Thyroid gland (tissue), 4 donors: ENCODE measurements around the gene ALDH3B2. TPM values are rescaled to one million over a fixed set of nuclear protein-coding genes. Genes with fewer than 3 reads are reported as not detected.

ENCODE experiments used
- DNase-seq, 2 donors: peaks; one replicate each; pipeline ENCODE4 v3.0.0-alpha.2; 2019
- H3K27ac ChIP-seq, 3 donors: fragments of 200-600 bp; sonication (generic); 1 replicate in 2 of 3; 2 replicates in 1 of 3; pipeline ENCODE4 v1.5.1; 2016 to 2019; ENCODE audit warnings: mild to moderate bottlenecking in 1 of 3, moderate library complexity in 1 of 3
- H3K27me3 ChIP-seq: fragments of 200-600 bp; sonication (generic); one replicate; pipeline ENCODE4 v1.5.1; 2019
- H3K36me3 ChIP-seq, 2 donors: fragments of 200-600 bp; sonication (generic); one replicate each; pipeline ENCODE4 v1.5.1; 2016 to 2019
- H3K4me1 ChIP-seq, 2 donors: fragments of 200-600 bp; sonication (generic); one replicate each; pipeline ENCODE4 v1.5.1; 2017 to 2019
- H3K4me3 ChIP-seq, 3 donors: fragments of 200-600 bp; sonication (generic); replicated peaks in 1 of 3; 1 replicate in 2 of 3; 2 replicates in 1 of 3; pipeline ENCODE4 v1.5.1; 2016; ENCODE audit warnings: mild to moderate bottlenecking in 1 of 3
- H3K9me3 ChIP-seq: fragments of 200-600 bp; sonication (generic); one replicate; pipeline ENCODE4 v1.5.1; 2017
- POLR2A ChIP-seq, 2 donors: fragments of 450-650 bp; IDR thresholded peaks; one replicate each; pipeline ENCODE4 v1.6.1; 2017; ENCODE audit warnings: antibody characterized with exemption in 2 of 2, mild to moderate bottlenecking in 2 of 2, moderate library complexity in 1 of 2
- WGBS, 2 donors: methylation state at CpG; one replicate each; pipeline ENCODE4 v1.1.5; 2017; 5-methylcytosine and 5-hydroxymethylcytosine counted together
- intact Hi-C: fragments of 100-400 bp; cut with DNase I; formaldehyde crosslinking; loops from one replicate; pipeline ENCODE4 v1.15.1; 2023
- total RNA-seq, 4 donors: library from RNA; depleted of rRNA; stranded (reverse); fragments of >200 nt; gene quantifications; one replicate each; pipeline ENCODE4 v1.2.3, GENCODE V29; 2016
- TF ChIP-seq, protein P1 (sequence below), 6 experiments: fragments of 200-600 bp in 3 of 6; fragments of 450-650 bp in 3 of 6; sonication (generic) in 3 of 6; IDR thresholded peaks; one replicate each; pipeline ENCODE4 v1.5.1; 2016 to 2019; ENCODE audit warnings: antibody characterized with exemption in 6 of 6, mild to moderate bottlenecking in 2 of 6, inconsistent platforms in 1 of 6, moderate library complexity in 1 of 6

Gene ALDH3B2
- total RNA-seq, 4 donors from 2014 or later, result 1.3 TPM; not detected in 3

DNA sequence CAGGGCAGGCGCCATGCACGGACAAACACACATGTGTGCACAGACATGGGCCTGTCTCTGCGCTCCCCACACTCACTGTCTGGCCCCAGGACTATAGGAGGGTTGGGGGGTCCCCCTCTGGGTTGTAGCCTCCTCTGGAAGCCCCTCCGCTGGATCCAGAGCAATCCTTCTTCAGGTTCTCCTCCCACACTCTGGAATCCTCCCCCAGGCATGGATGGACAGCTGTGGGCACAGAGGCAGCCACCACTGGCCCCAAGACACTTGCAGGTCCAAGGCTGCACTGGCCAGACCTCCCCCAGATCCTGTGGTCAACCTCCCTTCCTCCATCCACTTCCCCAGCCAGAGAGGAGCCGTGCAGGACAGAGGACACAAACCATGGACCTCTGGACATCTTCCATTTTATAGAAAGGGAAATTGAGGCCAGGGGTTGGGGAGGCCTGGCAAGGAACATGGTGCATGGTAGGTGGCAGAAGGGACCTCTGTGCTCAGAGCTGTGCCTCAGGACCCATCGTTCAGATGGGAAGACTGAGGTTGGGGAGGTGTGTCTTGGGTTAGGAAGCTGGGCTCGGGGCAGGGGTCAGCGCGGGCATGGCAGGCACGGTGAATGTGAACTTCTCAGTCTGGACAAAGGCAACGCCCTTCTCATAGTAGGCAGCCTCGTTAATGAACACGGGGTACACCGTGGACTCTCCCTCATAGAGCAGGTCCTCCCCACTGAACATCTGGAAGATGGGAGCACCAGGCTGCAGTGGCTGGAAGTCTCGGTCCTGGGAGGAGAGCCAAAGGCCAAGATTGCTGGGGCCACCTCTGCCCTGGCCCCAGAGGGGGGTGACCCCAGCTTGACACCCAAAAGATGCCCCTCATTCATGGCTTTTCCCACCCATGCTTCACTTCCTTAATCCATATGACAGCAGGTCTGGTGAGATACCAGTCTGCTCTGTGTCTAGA, 32.0 kb downstream of the ALDH3B2 start:
- Histone ChIP-seq H3K36me3 (no peaks in the 10 kb centered on the region), H3K4me1 (peaks cover 0 to 2% of the 10 kb centered on the region in 2 donors), H3K9me3 (no peaks in the 10 kb centered on the region), H3K4me3 (no peak overlapping the region), H3K27ac (no peak overlapping the region), H3K27me3 (no peaks in the 10 kb centered on the region)
- intact Hi-C loops, result no loop called here
- DNase-seq, result no peak
- TF ChIP-seq, protein P1, sequence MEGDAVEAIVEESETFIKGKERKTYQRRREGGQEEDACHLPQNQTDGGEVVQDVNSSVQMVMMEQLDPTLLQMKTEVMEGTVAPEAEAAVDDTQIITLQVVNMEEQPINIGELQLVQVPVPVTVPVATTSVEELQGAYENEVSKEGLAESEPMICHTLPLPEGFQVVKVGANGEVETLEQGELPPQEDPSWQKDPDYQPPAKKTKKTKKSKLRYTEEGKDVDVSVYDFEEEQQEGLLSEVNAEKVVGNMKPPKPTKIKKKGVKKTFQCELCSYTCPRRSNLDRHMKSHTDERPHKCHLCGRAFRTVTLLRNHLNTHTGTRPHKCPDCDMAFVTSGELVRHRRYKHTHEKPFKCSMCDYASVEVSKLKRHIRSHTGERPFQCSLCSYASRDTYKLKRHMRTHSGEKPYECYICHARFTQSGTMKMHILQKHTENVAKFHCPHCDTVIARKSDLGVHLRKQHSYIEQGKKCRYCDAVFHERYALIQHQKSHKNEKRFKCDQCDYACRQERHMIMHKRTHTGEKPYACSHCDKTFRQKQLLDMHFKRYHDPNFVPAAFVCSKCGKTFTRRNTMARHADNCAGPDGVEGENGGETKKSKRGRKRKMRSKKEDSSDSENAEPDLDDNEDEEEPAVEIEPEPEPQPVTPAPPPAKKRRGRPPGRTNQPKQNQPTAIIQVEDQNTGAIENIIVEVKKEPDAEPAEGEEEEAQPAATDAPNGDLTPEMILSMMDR (IDR thresholded peaks at IDR 0.05), result no peak
- TF ChIP-seq POLR2A (IDR thresholded peaks at IDR 0.05), result no peak
- WGBS, 2 donors, result 93% methylated on average over 10 to 15 of the region's 15 CpGs

DNA sequence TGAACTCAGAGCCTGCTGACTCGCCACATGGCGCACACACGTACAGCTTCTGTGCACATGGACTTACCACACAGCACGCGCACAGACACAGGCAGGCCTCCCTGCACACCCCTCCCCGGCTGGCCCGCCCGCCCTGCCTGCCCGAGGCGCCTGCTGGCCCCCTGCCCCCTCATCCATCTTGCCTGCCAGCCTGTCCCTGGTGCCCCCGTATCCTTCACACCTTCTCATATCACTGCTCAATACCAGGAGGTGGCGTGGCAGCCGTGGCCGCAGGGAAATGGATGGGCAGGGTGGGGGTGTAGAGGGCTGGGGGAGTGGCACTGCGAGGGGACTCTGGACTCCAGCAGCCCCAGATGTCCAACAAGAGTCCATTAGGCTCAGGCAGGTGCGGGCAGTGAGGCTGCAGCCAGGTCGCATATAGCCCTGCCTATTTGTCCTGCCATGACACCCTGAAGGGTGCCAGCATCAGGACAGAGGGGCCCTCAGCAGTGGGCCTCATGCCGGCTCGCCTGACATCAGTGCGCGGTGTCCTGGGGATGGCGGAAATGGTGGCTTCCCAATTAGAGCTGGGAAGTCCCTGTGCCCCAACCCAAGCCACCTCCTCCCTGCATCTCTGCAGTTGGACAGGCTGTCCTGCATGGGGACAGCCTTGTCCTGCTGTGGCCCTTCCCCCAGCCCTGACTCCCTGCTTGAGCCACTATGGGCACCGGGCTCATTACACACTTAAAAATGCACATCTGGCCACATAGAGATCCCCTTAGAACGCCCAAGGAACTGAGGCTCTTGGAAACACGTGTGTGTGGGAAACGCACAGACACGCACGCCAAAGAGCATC, 32.9 kb downstream of the ALDH3B2 start:
- Histone ChIP-seq H3K27me3 (no peaks in the 10 kb centered on the region), H3K4me1 (no peaks in the 10 kb centered on the region), H3K9me3 (no peaks in the 10 kb centered on the region), H3K36me3 (no peaks in the 10 kb centered on the region), H3K4me3 (no peak overlapping the region), H3K27ac (no peak overlapping the region)
- intact Hi-C loops, result no loop called here
- DNase-seq, result no peak
- WGBS, 2 donors, result 85 to 86% methylated on average over 20 to 24 of the region's 28 CpGs
- TF ChIP-seq, protein P1 (IDR thresholded peaks at IDR 0.05), result no peak
- TF ChIP-seq POLR2A (IDR thresholded peaks at IDR 0.05), result no peak

DNA sequence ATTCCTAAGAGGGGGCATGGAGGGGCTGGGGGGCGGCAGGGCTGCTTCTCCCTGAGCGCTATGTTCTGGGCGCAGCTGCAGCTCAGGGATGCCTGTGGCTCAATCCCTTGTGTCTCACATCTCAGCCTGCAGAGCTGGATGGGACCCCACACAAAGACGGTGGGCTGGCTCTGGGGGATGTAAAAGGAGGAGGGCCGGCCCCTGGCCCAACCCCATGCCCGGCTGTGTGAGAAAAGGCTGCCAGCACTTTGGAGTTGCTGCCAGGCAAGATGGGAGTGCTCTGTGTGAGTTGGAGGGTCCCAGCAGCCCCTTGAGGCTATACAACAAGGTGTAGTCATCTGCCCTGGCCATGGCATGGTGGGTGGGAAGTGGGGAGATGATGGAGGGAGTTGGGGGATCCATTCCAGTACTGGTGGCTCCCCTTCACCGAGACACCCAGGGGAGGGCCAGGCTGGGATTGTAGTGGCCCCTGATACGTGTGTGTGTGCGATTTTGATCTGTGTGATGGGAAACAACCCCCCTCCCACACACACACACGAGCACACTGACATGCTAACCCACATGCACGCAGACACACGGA, 33.6 kb downstream of the ALDH3B2 start:
- H3K36me3 ChIP-seq, result no peaks in the 10 kb centered on the region
- H3K4me3 ChIP-seq, result no peak overlapping the region
- no peaks in the 10 kb centered on the region for H3K27me3 ChIP-seq
- intact Hi-C loops, result no loop called here
- H3K4me1 ChIP-seq, result no peaks in the 10 kb centered on the region
- no peak overlapping the region for H3K27ac ChIP-seq
- TF ChIP-seq, protein P1 (IDR thresholded peaks at IDR 0.05), result no peak
- no peak for TF ChIP-seq POLR2A (IDR thresholded peaks at IDR 0.05)
- no peak for DNase-seq
- no peaks in the 10 kb centered on the region for H3K9me3 ChIP-seq
- WGBS, 2 donors, result 87% methylated on average over 10 to 12 of the region's 12 CpGs

DNA sequence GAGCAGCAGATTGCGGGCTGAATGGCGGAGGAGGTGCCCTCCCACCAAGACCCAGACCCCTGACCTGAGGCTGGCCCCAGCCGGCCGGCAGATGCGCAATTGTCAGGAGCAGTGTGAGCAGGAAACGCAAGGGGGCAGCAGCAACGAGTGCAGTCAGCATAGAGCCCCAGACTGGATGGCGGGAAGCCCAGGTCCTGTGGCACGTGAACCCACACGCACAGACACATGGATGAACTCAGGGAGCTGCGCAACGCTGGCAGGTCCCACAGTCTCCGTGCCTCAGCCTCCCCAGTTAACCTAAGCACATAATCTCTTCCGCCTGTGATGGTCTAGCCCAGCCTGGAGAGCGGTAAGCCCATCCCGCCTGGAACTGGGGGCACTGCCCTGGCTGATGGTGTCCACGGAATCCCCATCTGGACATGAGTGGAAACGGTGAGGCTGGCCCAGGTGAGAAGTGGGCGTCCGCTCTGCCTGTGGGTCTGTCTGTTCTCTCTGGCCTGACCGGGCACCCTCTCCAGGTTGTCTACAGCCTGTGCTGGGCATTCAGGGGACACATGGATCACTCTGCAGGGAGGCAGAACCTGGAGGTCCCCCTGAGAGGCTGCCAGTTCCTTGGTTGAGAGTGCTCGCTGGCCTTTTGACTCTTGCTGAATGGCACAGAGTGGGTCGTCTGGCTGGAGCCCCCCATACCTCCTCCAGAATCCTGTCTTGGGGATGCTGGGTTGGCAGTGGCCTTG, 34.2 kb downstream of the ALDH3B2 start:
- Histone ChIP-seq H3K27me3 (no peaks in the 10 kb centered on the region), H3K4me3 (no peak overlapping the region), H3K36me3 (no peaks in the 10 kb centered on the region), H3K4me1 (no peaks in the 10 kb centered on the region), H3K9me3 (no peaks in the 10 kb centered on the region), H3K27ac (no peak overlapping the region)
- intact Hi-C loops, result no loop called here
- TF ChIP-seq, protein P1 (IDR thresholded peaks at IDR 0.05), result peak; percentile 22 to 69 (median 60)
- no peak for TF ChIP-seq POLR2A (IDR thresholded peaks at IDR 0.05)
- peak; percentile 73 for DNase-seq
- 38 to 47% methylated on average over 15 to 19 of the region's 23 CpGs for WGBS, 2 donors
